ENCODE measurements around the gene TCF21. TPM values are rescaled to one million over a fixed set of nuclear protein-coding genes. Genes with fewer than 3 reads are reported as not detected.

TCF21 gene
- total and polyA plus RNA-seq, 8 donors, result 21.7 to 220 (median 188) TPM

GRCh38 chr6:133854041-133854363, 34.9 kb upstream of the TCF21 start:
- H3K4me3 ChIP-seq, result no peak overlapping the region
- ATAC-seq (no peak), DNase-seq (no peak)
- H3K4me1 ChIP-seq, result no peaks in the 10 kb centered on the region
- intact Hi-C loops (cut with DNase I), result no loop called here
- no peaks in the 10 kb centered on the region for H3K36me3 ChIP-seq
- H3K27me3 ChIP-seq, result peaks cover 41 to 62% of the 10 kb centered on the region in 2 donors
- TF ChIP-seq CTCF (IDR thresholded peaks at IDR 0.05), result no peak
- no peak overlapping the region for H3K27ac ChIP-seq
- no peaks in the 10 kb centered on the region for H3K9me3 ChIP-seq

DNA sequence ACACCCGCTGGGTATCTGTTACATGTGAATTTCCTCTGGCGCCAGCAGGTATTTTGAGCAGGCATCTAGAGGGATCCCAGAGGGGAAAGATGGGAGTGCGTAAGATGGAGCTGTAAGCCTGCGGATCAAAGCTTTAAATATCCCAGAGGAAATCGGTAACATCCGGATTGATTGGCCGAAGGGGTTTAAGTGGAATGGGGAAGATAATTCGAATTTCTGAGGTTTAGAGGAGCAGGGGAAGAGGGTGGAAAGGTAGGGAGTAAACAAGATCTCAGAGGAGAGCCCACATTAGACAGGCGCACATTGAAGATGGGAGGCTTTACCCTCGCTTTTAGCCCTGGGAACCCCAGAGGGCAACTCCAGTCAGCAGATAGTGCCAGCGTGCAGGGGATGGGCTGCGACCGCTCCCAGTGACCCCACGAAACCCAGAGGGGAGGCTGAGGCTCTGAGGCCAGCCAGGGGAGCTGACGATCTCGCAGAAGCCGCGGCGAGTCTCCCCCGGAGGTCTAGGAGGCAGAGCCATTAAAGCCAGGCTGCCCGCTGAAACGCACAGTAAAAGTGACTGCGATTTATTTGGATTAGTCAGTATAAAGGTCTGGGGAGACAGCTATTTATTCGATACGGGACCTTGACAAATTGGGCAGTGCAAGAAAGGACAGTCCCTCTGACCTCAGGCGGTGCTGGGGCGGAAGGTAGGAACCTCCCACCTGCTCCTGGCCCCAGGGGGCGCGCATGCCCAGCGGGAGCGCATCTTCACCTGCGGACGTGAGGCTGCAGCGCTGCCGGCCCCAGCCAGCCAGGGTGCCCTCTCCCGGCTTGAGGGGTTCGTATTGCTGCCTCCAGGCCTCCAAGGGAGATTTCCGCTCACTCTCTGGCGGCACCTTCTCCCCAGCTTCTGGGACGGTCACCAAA, 34.3 kb upstream of the TCF21 start:
- H3K27ac ChIP-seq, result no peak overlapping the region
- no peak overlapping the region for H3K4me3 ChIP-seq
- peaks cover 0 to 3% of the 10 kb centered on the region in 2 donors for H3K9me3 ChIP-seq
- ATAC-seq (no peak), DNase-seq (peak in 1 of 4 donors; percentile 72)
- peaks cover 41 to 62% of the 10 kb centered on the region in 2 donors for H3K27me3 ChIP-seq
- intact Hi-C loops (cut with DNase I), result no loop called here
- TF ChIP-seq CTCF (IDR thresholded peaks at IDR 0.05), result no peak
- H3K36me3 ChIP-seq, result no peaks in the 10 kb centered on the region
- no peaks in the 10 kb centered on the region for H3K4me1 ChIP-seq

DNA sequence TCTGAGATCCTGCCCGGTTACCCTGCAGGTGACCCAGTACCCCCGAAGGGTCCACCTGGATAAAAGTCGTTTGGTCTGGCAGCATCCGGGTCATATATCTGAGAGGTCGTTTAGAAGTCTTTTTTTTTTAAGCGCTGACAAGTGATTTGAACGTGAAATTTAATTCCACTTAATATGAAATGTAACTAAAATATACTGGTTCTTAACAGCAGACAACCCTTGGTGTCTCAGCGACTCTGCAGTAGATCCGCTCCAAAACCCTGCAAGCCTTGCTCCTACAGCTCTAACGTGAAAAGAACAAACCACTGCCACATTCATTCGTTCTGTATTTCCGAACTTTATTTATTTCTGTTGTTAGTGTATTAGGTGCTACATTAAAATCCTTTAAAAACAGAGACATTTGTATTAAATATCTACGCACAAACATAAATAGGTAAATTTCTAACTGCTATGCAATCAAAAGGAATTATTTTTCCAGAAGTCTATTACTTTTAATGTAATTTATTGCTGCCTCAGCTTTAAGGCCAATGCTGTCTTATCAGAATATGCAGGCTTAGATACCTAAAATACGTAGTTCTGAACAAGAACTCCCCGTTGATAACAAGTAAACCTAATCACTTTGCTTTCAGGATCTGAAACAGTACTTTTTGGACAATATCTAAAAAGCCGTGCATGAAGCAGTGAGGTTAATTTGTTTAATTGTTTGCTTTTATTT, 33.5 kb upstream of the TCF21 start:
- DNase-seq (no peak), ATAC-seq (no peak)
- intact Hi-C loops (cut with DNase I), result no loop called here
- no peaks in the 10 kb centered on the region for H3K4me1 ChIP-seq
- H3K9me3 ChIP-seq, result peaks cover 0 to 8% of the 10 kb centered on the region in 2 donors
- peaks cover 41 to 62% of the 10 kb centered on the region in 2 donors for H3K27me3 ChIP-seq
- H3K36me3 ChIP-seq, result no peaks in the 10 kb centered on the region
- no peak overlapping the region for H3K4me3 ChIP-seq
- no peak overlapping the region for H3K27ac ChIP-seq
- TF ChIP-seq CTCF (IDR thresholded peaks at IDR 0.05), result no peak

DNA sequence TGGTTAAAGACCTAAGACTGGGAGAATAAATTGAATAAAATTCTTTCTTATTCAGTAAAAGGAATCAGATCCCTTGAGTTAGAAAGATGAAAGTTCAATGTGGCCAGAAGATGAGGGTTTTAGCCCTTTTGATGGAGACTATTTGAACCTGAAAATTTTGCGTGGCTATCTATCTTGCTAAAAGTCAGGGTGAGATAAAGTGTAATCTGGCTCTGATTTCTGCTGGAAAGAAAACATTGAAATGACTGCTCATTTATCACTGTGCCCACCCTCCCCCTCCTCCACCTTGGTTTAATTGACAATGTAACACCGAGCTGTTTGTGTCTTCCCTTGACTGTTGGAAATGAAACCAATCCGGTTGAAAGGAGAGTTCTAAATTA, 32.9 kb upstream of the TCF21 start:
- DNase-seq (no peak), ATAC-seq (no peak)
- peaks cover 41 to 62% of the 10 kb centered on the region in 2 donors for H3K27me3 ChIP-seq
- no peak overlapping the region for H3K4me3 ChIP-seq
- H3K36me3 ChIP-seq, result no peaks in the 10 kb centered on the region
- H3K4me1 ChIP-seq, result no peaks in the 10 kb centered on the region
- no peak for TF ChIP-seq CTCF (IDR thresholded peaks at IDR 0.05)
- intact Hi-C loops (cut with DNase I), result no loop called here
- no peak overlapping the region for H3K27ac ChIP-seq
- H3K9me3 ChIP-seq, result peaks cover 0 to 10% of the 10 kb centered on the region in 2 donors

- no peak for DNase-seq
- no peak overlapping the region for H3K27ac ChIP-seq
- no peaks in the 10 kb centered on the region for H3K4me1 ChIP-seq
- ATAC-seq, result no peak
- H3K9me3 ChIP-seq, result peaks cover 0 to 18% of the 10 kb centered on the region in 2 donors
- no peak overlapping the region for H3K4me3 ChIP-seq
- peaks cover 41 to 62% of the 10 kb centered on the region in 2 donors for H3K27me3 ChIP-seq
- no peak for TF ChIP-seq CTCF (IDR thresholded peaks at IDR 0.05)
- no peaks in the 10 kb centered on the region for H3K36me3 ChIP-seq
- intact Hi-C loops (cut with DNase I), result no loop called here
Measured at GRCh38 chr6:133856911-133857310, 32.0 kb upstream of the TCF21 start.
